ENCODE data around the gene SLC24A1. TPM values are rescaled to one million over a fixed set of nuclear protein-coding genes. Genes with fewer than 3 reads are reported as not detected.

SLC24A1 gene
- total RNA-seq, 1 donor from 2014 or later, result 8.9 TPM

DNA sequence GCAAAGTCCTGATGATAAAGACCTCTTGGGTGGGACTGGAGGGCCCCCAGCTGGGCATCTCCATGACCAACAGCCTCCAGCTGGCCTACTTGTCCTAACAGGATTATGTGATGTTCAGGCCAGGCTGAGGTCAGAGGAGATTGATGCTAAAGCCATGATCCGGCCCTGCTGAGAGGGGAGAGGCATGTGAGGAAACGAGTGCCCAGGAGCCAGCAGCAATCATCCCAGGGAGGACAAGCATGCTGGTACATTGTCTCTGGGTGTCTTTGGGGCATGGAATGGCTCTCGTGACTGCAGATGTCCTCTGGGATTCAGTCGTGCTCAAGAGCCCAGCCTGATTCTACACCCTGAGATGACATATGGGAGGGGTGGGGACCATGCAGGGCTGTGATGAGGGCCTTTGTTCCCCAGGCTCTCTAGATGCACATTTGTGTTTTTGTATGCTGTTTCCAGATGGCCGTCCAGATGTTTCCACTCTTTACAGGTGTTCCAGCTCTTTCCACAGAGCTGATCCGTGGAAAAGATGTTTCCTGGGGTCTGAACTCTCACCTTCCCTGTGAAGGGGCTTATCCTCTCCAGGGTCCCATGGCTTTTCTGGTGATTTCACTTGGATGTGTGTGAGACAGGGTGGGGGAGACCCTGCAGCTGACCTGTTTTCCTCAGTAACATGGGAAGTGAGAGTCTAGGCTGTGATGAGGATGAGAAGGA lies 20.2 kb downstream of the SLC24A1 start:
- H3K4me3 ChIP-seq (ENCODE audit: low read depth, low read length), result no peak overlapping the region
- no peak for DNase-seq (ENCODE audit: low read depth)
- no peak for TF ChIP-seq CTCF (conservative IDR thresholded peaks at IDR 0.05; ENCODE audit: low read depth, low read length)

DNA sequence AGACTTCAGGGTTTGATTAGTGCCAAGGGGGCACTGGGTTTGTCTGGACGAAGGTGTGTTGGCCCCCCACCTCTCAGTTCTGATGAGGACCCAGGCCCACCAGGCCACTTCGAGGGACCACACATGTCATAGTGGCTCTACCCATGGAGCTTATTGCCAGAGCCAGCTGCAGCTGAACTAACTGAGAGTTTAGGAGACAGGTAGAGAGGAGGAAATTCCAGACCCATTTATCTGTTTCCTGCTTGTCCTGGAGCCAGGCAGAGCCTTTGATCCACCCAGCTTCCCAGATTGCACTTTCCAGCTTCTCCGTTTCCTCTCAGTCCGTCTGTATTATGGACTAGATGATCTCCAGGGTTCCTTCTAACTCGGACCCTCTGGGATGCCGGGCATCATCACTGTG lies 20.9 kb downstream of the SLC24A1 start:
- no peak for DNase-seq (ENCODE audit: low read depth)
- TF ChIP-seq CTCF (conservative IDR thresholded peaks at IDR 0.05; ENCODE audit: low read depth, low read length), result no peak
- no peak overlapping the region for H3K4me3 ChIP-seq (ENCODE audit: low read depth, low read length)

GRCh38 chr15:65644282-65644681 lies 22.5 kb downstream of the SLC24A1 start:
- no peak for DNase-seq (ENCODE audit: low read depth)
- no peak overlapping the region for H3K4me3 ChIP-seq (ENCODE audit: low read depth, low read length)
- no peak for TF ChIP-seq CTCF (conservative IDR thresholded peaks at IDR 0.05; ENCODE audit: low read depth, low read length)

DNA sequence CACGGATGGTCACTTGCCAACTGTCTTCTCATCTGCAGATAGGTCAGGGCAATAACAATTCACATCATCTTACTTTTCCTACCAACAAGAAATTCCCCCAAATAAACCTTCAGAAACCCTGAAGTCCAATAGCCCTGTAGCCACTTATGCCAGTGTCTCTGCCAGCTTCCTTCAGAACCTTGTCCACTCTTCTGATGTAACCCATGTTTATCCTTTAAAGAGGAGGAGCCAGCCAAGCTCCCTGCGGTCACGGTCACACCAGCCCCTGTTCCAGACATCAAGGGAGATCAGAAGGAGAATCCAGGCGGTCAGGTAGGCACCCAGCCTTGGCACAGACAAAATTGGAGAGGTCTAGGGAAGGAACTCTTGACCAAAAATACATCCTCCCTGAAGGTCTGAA lies 23.7 kb downstream of the SLC24A1 start:
- TF ChIP-seq CTCF (conservative IDR thresholded peaks at IDR 0.05; ENCODE audit: low read depth, low read length), result no peak
- DNase-seq (ENCODE audit: low read depth), result no peak
- no peak overlapping the region for H3K4me3 ChIP-seq (ENCODE audit: low read depth, low read length)

- DNase-seq (ENCODE audit: low read depth), result no peak
- TF ChIP-seq CTCF (conservative IDR thresholded peaks at IDR 0.05; ENCODE audit: low read depth, low read length), result no peak
These were observed 24.7 kb downstream of the SLC24A1 start for GRCh38 chr15:65646486-65646885.

DNA sequence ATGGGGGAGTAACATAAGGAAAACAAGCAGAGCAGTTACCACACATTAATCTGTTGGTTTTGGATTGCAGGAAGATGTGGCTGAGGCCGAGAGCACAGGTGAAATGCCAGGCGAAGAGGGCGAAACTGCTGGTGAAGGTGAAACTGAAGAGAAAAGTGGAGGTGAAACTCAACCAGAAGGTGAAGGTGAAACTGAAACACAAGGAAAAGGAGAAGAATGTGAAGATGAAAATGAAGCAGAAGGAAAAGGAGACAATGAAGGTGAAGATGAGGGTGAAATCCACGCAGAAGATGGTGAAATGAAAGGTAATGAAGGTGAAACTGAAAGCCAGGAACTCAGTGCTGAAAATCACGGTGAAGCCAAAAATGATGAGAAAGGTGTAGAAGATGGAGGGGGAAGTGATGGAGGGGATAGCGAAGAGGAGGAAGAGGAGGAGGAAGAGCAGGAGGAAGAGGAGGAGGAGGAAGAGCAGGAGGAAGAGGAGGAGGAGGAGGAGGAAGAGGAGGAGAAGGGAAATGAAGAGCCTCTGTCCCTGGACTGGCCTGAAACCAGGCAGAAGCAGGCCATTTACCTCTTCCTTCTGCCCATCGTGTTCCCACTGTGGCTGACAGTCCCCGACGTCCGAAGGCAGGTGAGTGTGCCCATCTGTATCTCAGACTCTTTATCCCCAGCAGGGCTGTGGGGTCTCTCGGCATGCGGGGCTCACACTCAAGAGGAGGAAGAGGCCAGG lies 28.7 kb downstream of the SLC24A1 start:
- DNase-seq (ENCODE audit: low read depth), result no peak
- no peak overlapping the region for H3K4me3 ChIP-seq (ENCODE audit: low read depth, low read length)
- TF ChIP-seq CTCF (conservative IDR thresholded peaks at IDR 0.05; ENCODE audit: low read depth, low read length), result no peak

More at GRCh38 chr15:65646486-65646885, 24.7 kb downstream of the SLC24A1 start:
- no peak overlapping the region for H3K4me3 ChIP-seq (ENCODE audit: low read depth, low read length)

DNA sequence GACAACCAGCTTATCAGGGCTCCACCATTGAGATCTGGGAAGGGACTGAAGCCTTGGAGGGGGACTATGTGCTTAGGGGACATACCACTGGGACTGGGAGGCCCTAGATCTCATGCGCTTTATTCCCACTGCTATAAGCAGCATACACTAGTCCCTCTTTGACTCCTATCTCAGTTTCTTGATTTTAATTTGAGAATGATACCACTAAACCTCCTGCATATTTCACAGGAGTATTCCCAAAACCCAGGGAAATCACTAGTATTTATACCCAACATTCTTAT lies 29.2 kb downstream of the SLC24A1 start:
- no peak for TF ChIP-seq CTCF (conservative IDR thresholded peaks at IDR 0.05; ENCODE audit: low read depth, low read length)
- DNase-seq (ENCODE audit: low read depth), result no peak
- H3K4me3 ChIP-seq (ENCODE audit: low read depth, low read length), result no peak overlapping the region
